ENCODE measurements around the gene SORL1-AS1.
"Not testable (repeated sequence)": the region's sequence is repeated elsewhere in the genome, so short reads cannot be mapped to it uniquely, and the experiment has no call there.

- TF ChIP-seq YY1 (IDR thresholded peaks at IDR 0.05; ENCODE audit: insufficient read depth, insufficient read length); ZNF274 (IDR thresholded peaks at IDR 0.05; ENCODE audit: low read depth, low read length); SUZ12 (IDR thresholded peaks at IDR 0.05; ENCODE audit: extremely low read depth, insufficient read depth, insufficient read length): not testable (repeated sequence)
These were observed 41.4 kb downstream of the SORL1-AS1 start for GRCh38 chr11:121411330-121411729.

Measured in NT2/D1 (cell line).